Neural cell (in vitro differentiated cells): ENCODE data around the gene SIL1. TPM values are rescaled to one million over a fixed set of nuclear protein-coding genes. Genes with fewer than 3 reads are reported as not detected.

Experiments used
- H2AFZ ChIP-seq: fragments of 200-600, 300-800 bp; sonication (generic), shearing (Covaris generic); 2 replicates; pipeline ENCODE4 v1.6.0; 2014; ENCODE audit warnings: low read depth, mild to moderate bottlenecking, antibody characterized with exemption, low read length, moderate library complexity
- H3F3A ChIP-seq: fragments of 200-600 bp; shearing (Covaris generic); 2 replicates; pipeline ENCODE4 v1.6.1; 2016; ENCODE audit warnings: mild to moderate bottlenecking, moderate library complexity, mixed read lengths, antibody characterized with exemption, low read length; ENCODE audit not compliant: insufficient read depth, poor library complexity, severe bottlenecking
- H3K27ac ChIP-seq: fragments of 200-600, 300-800 bp; sonication (generic), shearing (Covaris generic); 2 replicates; pipeline ENCODE4 v1.5.1; 2014; ENCODE audit warnings: mild to moderate bottlenecking, low read length, moderate library complexity
- H3K27me3 ChIP-seq: fragments of 300-800, 200-600 bp; sonication (generic), shearing (Covaris generic); 2 replicates; pipeline ENCODE4 v1.6.0; 2014; ENCODE audit warnings: mild to moderate bottlenecking, low read depth, low read length, moderate library complexity; ENCODE audit not compliant: insufficient read depth
- H3K36me3 ChIP-seq: fragments of 300-800, 200-600 bp; sonication (generic), shearing (Covaris generic); 2 replicates; pipeline ENCODE4 v1.5.1; 2014; ENCODE audit warnings: mild to moderate bottlenecking, antibody characterized with exemption, low read length, moderate library complexity; ENCODE audit not compliant: insufficient read depth
- H3K4me2 ChIP-seq: fragments of 300-800, 200-600 bp; sonication (generic), shearing (Covaris generic); 2 replicates; pipeline ENCODE4 v1.6.0; 2014; ENCODE audit warnings: mild to moderate bottlenecking, low read length
- H3K4me3 ChIP-seq: fragments of 300-800, 200-600 bp; sonication (generic), shearing (Covaris generic); 2 replicates; pipeline ENCODE4 v1.5.1; 2014; ENCODE audit warnings: mild to moderate bottlenecking, low read length, moderate library complexity
- H3K79me2 ChIP-seq: fragments of 200-600 bp; shearing (Covaris generic); replicated peaks from 2 replicates; pipeline ENCODE4 v1.6.0; 2014; ENCODE audit warnings: mild to moderate bottlenecking, low read length, moderate library complexity; ENCODE audit not compliant: insufficient read depth
- H3K9ac ChIP-seq: fragments of 300-800, 200-600 bp; sonication (generic), shearing (Covaris generic); 2 replicates; pipeline ENCODE4 v1.6.1; 2016; ENCODE audit warnings: mild to moderate bottlenecking, low read length, mixed read lengths
- H3K9me2 ChIP-seq: fragments of 200-600 bp; shearing (Covaris generic); 2 replicates; pipeline ENCODE4 v1.6.1; 2016; ENCODE audit warnings: mild to moderate bottlenecking, low read length, mixed read lengths; ENCODE audit not compliant: insufficient read depth
- H3K9me3 ChIP-seq: fragments of 200-600, 300-800 bp; sonication (generic), shearing (Covaris generic); 2 replicates; pipeline ENCODE4 v1.6.1; 2016; ENCODE audit warnings: mild to moderate bottlenecking, mixed run types, low read length, moderate library complexity, mixed read lengths
- H4K20me1 ChIP-seq: fragments of 200-600 bp; shearing (Covaris generic); 2 replicates; pipeline ENCODE4 v1.6.1; 2016; ENCODE audit warnings: mild to moderate bottlenecking, mixed run types; ENCODE audit not compliant: insufficient read depth
- CTCF ChIP-seq: fragments of 450-650 bp; IDR thresholded peaks from 2 replicates; pipeline ENCODE4 v1.5.1; 2014; ENCODE audit warnings: antibody characterized with exemption, mild to moderate bottlenecking, moderate library complexity; ENCODE audit not compliant: poor library complexity, severe bottlenecking
- EP300 ChIP-seq: fragments of 450-650 bp; conservative IDR thresholded peaks from 2 replicates; pipeline ENCODE4 v1.6.1; 2014; ENCODE audit warnings: antibody characterized with exemption, mild to moderate bottlenecking, moderate library complexity; ENCODE audit not compliant: poor library complexity, severe bottlenecking
- EZH2 ChIP-seq: fragments of 200-600, 300-800 bp; shearing (Covaris generic), sonication (generic); IDR thresholded peaks from 2 replicates; pipeline ENCODE4 v1.6.1; 2014; ENCODE audit warnings: antibody characterized with exemption, low read length, borderline replicate concordance, mild to moderate bottlenecking; ENCODE audit not compliant: insufficient read depth, poor library complexity, severe bottlenecking
- MXI1 ChIP-seq: fragments of 450-650 bp; conservative IDR thresholded peaks from 2 replicates; pipeline ENCODE4 v1.6.1; 2014; ENCODE audit warnings: antibody characterized with exemption, mild to moderate bottlenecking; ENCODE audit not compliant: poor library complexity, severe bottlenecking
- POLR2AphosphoS5 ChIP-seq: IDR thresholded peaks from 2 replicates; pipeline ENCODE4 v1.6.1; 2012
- RAD21 ChIP-seq: fragments of 450-650 bp; conservative IDR thresholded peaks from 2 replicates; pipeline ENCODE4 v1.6.1; 2014; ENCODE audit warnings: antibody characterized with exemption, mild to moderate bottlenecking, moderate library complexity
- SMC3 ChIP-seq: fragments of 450-650 bp; conservative IDR thresholded peaks from 2 replicates; pipeline ENCODE4 v1.6.1; 2014; ENCODE audit warnings: antibody characterized with exemption, mild to moderate bottlenecking, moderate library complexity; ENCODE audit not compliant: poor library complexity
- TAF1 ChIP-seq: IDR thresholded peaks from 2 replicates; pipeline ENCODE4 v1.6.1; 2012; ENCODE audit warnings: low read depth
- polyA plus RNA-seq: library from polyadenylated mRNA; depleted of rRNA; stranded (reverse); fragments of >200 nt; gene quantifications from 2 replicates; pipeline ENCODE4 v1.2.3, GENCODE V29; 2014
- TF ChIP-seq, protein P1 (sequence below): IDR thresholded peaks from 2 replicates; pipeline ENCODE4 v1.6.1; 2012; ENCODE audit warnings: borderline replicate concordance

SIL1 gene
- polyA plus RNA-seq, 1 donor from 2014 or later, result 4.7 TPM

DNA sequence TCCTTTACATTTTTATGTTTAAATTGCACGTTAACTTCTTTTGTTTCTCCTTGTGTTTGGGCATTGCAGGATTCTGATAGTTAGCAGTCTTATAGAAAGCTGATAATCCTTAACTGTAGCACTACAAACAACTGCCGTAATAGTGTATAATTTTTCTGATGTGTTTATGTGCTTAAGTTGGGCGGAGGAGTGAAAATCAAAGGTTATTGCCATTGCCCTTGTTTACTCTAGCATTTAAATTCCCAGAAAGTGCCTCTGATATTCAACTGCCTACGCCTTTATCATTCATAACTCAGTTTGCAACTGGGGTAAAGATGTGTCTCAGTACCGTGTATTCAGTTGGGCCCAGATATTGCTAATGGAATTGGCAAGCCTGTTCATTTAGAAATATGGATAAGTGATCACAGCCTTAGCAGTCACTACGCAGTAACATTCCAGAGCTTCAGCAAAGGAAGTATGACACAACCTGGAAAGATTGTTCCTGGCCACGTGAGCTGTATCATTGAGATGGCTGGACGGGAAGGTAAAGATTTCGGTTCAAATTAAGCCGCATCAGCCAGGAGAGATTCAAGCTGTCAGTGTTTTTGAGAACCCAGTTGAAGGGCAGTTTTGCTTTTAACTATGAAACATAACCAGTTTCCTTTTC, 294.9 kb downstream of the SIL1 start:
- H3K27ac ChIP-seq, result no peak overlapping the region

GRCh38 chr5:138901716-138902115, 296.5 kb downstream of the SIL1 start:
- Histone ChIP-seq H3K9ac (no peak overlapping the region), H3K27ac (no peak overlapping the region)
- no peak for TF ChIP-seq EP300
- TF ChIP-seq MXI1, result no peak
- TF ChIP-seq POLR2AphosphoS5, result no peak
- no peak for TF ChIP-seq TAF1
- TF ChIP-seq, protein P1, sequence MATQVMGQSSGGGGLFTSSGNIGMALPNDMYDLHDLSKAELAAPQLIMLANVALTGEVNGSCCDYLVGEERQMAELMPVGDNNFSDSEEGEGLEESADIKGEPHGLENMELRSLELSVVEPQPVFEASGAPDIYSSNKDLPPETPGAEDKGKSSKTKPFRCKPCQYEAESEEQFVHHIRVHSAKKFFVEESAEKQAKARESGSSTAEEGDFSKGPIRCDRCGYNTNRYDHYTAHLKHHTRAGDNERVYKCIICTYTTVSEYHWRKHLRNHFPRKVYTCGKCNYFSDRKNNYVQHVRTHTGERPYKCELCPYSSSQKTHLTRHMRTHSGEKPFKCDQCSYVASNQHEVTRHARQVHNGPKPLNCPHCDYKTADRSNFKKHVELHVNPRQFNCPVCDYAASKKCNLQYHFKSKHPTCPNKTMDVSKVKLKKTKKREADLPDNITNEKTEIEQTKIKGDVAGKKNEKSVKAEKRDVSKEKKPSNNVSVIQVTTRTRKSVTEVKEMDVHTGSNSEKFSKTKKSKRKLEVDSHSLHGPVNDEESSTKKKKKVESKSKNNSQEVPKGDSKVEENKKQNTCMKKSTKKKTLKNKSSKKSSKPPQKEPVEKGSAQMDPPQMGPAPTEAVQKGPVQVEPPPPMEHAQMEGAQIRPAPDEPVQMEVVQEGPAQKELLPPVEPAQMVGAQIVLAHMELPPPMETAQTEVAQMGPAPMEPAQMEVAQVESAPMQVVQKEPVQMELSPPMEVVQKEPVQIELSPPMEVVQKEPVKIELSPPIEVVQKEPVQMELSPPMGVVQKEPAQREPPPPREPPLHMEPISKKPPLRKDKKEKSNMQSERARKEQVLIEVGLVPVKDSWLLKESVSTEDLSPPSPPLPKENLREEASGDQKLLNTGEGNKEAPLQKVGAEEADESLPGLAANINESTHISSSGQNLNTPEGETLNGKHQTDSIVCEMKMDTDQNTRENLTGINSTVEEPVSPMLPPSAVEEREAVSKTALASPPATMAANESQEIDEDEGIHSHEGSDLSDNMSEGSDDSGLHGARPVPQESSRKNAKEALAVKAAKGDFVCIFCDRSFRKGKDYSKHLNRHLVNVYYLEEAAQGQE, result no peak
- TF ChIP-seq RAD21, result no peak
- no peak for TF ChIP-seq CTCF
- no peak for TF ChIP-seq EZH2

More for the DNA sequence above, 294.9 kb downstream of the SIL1 start:
- H3K4me2 ChIP-seq, result no peak overlapping the region
- no peaks in the 10 kb centered on the region for H3K36me3 ChIP-seq
- H3K9ac ChIP-seq, result no peak overlapping the region
- TF ChIP-seq POLR2AphosphoS5, result no peak
- TF ChIP-seq CTCF, result no peak
- no peak for TF ChIP-seq EZH2
- TF ChIP-seq MXI1, result no peak
- TF ChIP-seq, protein P1, result no peak
- no peak for TF ChIP-seq TAF1
- no peak for TF ChIP-seq EP300
- TF ChIP-seq SMC3, result no peak
- TF ChIP-seq RAD21, result no peak
- H3F3A ChIP-seq, result no peaks in the 10 kb centered on the region
- H3K27me3 ChIP-seq, result no peaks in the 10 kb centered on the region
- H3K9me2 ChIP-seq, result no peaks in the 10 kb centered on the region
- H3K4me3 ChIP-seq, result no peak overlapping the region
- H4K20me1 ChIP-seq, result no peaks in the 10 kb centered on the region
- no peaks in the 10 kb centered on the region for H3K9me3 ChIP-seq
- H3K79me2 ChIP-seq, result no peaks in the 10 kb centered on the region
- H2AFZ ChIP-seq, result no peak overlapping the region

More at GRCh38 chr5:138901716-138902115, 296.5 kb downstream of the SIL1 start:
- Histone ChIP-seq H3K27me3 (no peaks in the 10 kb centered on the region), H3K4me2 (no peak overlapping the region), H3K9me2 (no peaks in the 10 kb centered on the region), H3F3A (no peaks in the 10 kb centered on the region), H2AFZ (no peak overlapping the region), H3K4me3 (no peak overlapping the region), H3K79me2 (no peaks in the 10 kb centered on the region), H3K9me3 (no peaks in the 10 kb centered on the region), H3K36me3 (no peaks in the 10 kb centered on the region), H4K20me1 (no peaks in the 10 kb centered on the region)
